Parathyroid adenoma (tissue), 2 donors: ENCODE data around the gene RPIA.
"Not testable (repeated sequence)": the region's sequence is repeated elsewhere in the genome, so short reads cannot be mapped to it uniquely, and the experiment has no call there.

Source experiments
- H2AFZ ChIP-seq: fragments of 300-600 bp; sonication (generic); one replicate; pipeline ENCODE4 v1.7.0; 2017; ENCODE audit warnings: antibody characterized with exemption, mild to moderate bottlenecking
- H3K27ac ChIP-seq: fragments of 300-600 bp; sonication (generic); one replicate; pipeline ENCODE4 v1.7.0; 2017
- H3K27me3 ChIP-seq: fragments of 300-600 bp; sonication (generic); one replicate; pipeline ENCODE4 v1.7.0; 2017; ENCODE audit warnings: low read length; ENCODE audit not compliant: control insufficient read depth, insufficient read depth
- H3K36me3 ChIP-seq: fragments of 300-600 bp; sonication (generic); one replicate; pipeline ENCODE4 v1.7.0; 2017; ENCODE audit warnings: low read length; ENCODE audit not compliant: control insufficient read depth, insufficient read depth
- H3K4me1 ChIP-seq: fragments of 300-600 bp; sonication (generic); one replicate; pipeline ENCODE4 v1.7.0; 2017; ENCODE audit warnings: control low read depth
- H3K4me2 ChIP-seq: fragments of 300-600 bp; sonication (generic); one replicate; pipeline ENCODE4 v1.7.0; 2017; ENCODE audit warnings: low read length
- H3K4me3 ChIP-seq: fragments of 300-600 bp; sonication (generic); one replicate; pipeline ENCODE4 v1.7.0; 2017; ENCODE audit warnings: low read depth, low read length
- H3K79me2 ChIP-seq: fragments of 300-600 bp; sonication (generic); one replicate; pipeline ENCODE4 v1.7.0; 2017; ENCODE audit warnings: control low read depth
- H3K9ac ChIP-seq: fragments of 300-600 bp; sonication (generic); one replicate; pipeline ENCODE4 v1.7.0; 2017; ENCODE audit warnings: mild to moderate bottlenecking
- H3K9me3 ChIP-seq: fragments of 300-600 bp; sonication (generic); one replicate; pipeline ENCODE4 v1.7.0; 2017; ENCODE audit warnings: low read length; ENCODE audit not compliant: control insufficient read depth
- TF ChIP-seq, protein P1 (sequence below): fragments of 300-600 bp; sonication (generic); IDR thresholded peaks from one replicate; pipeline ENCODE4 v1.7.0; 2017; ENCODE audit warnings: antibody characterized with exemption, mild to moderate bottlenecking
- donor health status: primary hyperparathyroidism.

Gene RPIA

DNA sequence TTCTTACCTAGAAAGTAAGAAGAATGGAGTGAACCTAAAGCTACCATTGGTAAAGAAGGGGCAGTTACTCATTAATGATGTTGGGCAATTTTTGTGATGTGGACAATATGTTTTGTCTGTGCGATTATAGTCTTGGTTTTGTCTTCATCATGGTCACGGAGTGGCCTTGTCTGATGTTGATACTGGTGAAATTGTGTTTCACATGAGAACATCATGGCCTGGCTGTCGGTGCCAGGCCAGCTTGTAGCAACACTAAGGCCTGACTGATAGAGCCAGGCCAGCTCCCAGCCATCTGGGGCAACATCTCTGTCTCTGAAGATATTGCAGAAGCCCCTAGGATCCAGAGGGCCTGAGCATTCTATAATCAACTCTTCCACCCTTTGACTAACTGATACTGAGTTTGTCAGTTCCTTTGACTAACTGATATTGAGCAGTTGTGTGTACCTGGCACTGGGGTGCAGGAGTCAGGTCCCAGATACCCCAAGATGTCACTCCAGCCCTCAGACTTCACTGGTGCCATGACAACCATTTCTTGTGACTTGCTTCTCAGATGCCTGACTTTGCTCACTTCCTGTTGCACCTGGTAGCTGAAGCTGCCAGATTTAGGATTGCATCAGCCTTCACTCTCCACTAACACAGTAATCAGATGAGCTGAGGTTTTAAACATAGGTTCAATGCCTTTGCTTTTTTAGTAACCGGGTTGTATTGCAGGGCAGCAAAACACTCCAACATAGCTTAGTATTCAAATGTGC, 62.5 kb downstream of the RPIA start:
- Histone ChIP-seq H3K27me3 (no peaks in the 10 kb centered on the region), H3K36me3 (no peaks in the 10 kb centered on the region), H3K79me2 (no peaks in the 10 kb centered on the region), H3K9ac (no peak overlapping the region), H3K4me2 (no peak overlapping the region), H2AFZ (no peak overlapping the region), H3K4me3 (no peak overlapping the region), H3K27ac (no peak overlapping the region), H3K4me1 (no peaks in the 10 kb centered on the region), H3K9me3 (no peaks in the 10 kb centered on the region)
- TF ChIP-seq, protein P1, sequence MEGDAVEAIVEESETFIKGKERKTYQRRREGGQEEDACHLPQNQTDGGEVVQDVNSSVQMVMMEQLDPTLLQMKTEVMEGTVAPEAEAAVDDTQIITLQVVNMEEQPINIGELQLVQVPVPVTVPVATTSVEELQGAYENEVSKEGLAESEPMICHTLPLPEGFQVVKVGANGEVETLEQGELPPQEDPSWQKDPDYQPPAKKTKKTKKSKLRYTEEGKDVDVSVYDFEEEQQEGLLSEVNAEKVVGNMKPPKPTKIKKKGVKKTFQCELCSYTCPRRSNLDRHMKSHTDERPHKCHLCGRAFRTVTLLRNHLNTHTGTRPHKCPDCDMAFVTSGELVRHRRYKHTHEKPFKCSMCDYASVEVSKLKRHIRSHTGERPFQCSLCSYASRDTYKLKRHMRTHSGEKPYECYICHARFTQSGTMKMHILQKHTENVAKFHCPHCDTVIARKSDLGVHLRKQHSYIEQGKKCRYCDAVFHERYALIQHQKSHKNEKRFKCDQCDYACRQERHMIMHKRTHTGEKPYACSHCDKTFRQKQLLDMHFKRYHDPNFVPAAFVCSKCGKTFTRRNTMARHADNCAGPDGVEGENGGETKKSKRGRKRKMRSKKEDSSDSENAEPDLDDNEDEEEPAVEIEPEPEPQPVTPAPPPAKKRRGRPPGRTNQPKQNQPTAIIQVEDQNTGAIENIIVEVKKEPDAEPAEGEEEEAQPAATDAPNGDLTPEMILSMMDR = no peak

DNA sequence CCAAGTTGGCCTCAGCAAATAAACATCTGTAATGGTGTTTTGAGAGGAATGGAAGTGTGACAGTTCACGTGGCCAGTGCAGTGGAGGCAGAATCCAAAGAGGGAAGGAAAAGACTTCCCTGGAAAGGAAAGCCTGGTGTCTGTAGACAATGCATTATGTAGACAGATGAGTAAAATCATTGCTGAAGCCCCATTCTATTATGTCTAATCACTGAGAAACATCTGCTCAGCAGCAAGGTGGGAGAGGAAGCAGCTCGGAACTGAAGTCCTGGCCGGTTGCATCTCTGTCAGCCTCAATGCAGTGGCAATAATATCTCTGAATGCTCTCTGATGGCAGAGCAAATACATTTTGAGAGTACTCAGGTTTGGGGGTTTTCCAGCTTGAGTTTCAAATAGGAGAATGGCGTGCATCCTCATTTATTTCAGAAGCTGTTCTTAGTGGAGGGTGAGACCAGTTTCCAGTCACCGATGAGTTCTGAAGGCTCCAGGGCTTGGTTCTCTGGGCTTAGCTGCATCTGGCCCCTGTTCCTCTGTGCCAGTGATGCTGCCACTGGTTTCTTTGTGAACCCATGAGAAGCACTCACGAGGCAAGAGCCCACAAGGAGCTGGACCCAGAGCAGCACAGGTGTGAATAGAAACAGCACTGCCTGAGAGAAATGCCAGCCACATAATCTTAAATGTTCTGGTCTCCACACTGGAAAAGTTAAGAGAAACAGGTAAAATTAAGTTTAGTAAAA, 63.3 kb downstream of the RPIA start:
- no peaks in the 10 kb centered on the region for H3K4me1 ChIP-seq
- H3K36me3 ChIP-seq = no peaks in the 10 kb centered on the region
- no peak overlapping the region for H3K27ac ChIP-seq
- no peak overlapping the region for H3K4me2 ChIP-seq
- H3K9ac ChIP-seq = no peak overlapping the region
- no peak overlapping the region for H2AFZ ChIP-seq
- TF ChIP-seq, protein P1 = no peak
- no peaks in the 10 kb centered on the region for H3K9me3 ChIP-seq
- H3K4me3 ChIP-seq = no peak overlapping the region
- H3K27me3 ChIP-seq = no peaks in the 10 kb centered on the region
- H3K79me2 ChIP-seq = no peaks in the 10 kb centered on the region

DNA sequence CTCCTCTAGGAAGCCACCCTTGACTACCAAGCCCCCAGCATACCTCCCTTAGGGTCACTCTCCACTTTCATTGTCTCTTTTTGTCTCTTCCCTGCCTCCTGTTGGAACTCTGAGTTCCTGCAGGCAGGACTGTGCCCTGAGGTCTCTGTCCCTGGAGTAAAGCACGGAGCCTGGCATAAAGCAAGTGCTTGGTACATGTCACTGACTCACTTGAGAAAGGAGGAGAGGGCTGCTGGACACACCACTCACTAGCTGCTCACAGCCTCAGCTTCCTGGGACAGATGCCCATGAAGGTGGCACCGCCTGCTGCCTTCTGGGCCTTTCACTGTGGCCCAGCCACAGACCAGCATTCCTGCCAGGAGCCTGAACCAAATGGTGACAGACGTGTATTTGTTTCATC, 64.4 kb downstream of the RPIA start:
- no peaks in the 10 kb centered on the region for H3K27me3 ChIP-seq
- no peaks in the 10 kb centered on the region for H3K4me1 ChIP-seq
- TF ChIP-seq, protein P1 = no peak
- no peak overlapping the region for H3K4me3 ChIP-seq
- H3K27ac ChIP-seq = no peak overlapping the region
- no peaks in the 10 kb centered on the region for H3K36me3 ChIP-seq
- no peaks in the 10 kb centered on the region for H3K79me2 ChIP-seq
- no peak overlapping the region for H3K4me2 ChIP-seq
- H2AFZ ChIP-seq = no peak overlapping the region
- no peaks in the 10 kb centered on the region for H3K9me3 ChIP-seq
- H3K9ac ChIP-seq = no peak overlapping the region

DNA sequence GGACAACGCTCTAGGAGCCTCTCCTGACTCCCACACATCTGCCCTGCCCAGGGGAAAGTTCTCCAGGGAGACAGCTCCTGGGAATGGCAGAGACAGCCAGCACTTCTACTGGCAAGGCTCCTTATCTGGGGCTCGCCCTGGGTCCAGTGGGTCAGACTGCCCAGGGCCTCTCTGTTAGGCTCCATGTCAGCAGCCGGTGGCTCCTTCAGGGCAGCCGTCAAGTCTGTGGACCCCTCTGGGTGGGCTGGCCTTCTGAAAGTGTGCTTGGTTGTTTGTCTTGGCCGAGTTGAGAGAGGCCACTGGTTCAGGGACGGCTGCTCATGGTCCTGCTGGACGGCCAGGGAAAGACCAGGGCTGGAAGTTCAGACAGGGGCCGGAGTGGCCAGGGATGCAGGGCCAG, 65.6 kb downstream of the RPIA start:
- Histone ChIP-seq H3K27ac (no peak overlapping the region), H3K4me2 (no peak overlapping the region), H3K27me3 (no peaks in the 10 kb centered on the region), H3K36me3 (no peaks in the 10 kb centered on the region), H3K4me1 (no peaks in the 10 kb centered on the region), H3K9me3 (no peaks in the 10 kb centered on the region), H3K79me2 (no peaks in the 10 kb centered on the region), H3K4me3 (no peak overlapping the region), H3K9ac (no peak overlapping the region), H2AFZ (no peak overlapping the region)
- TF ChIP-seq, protein P1 = no peak

DNA sequence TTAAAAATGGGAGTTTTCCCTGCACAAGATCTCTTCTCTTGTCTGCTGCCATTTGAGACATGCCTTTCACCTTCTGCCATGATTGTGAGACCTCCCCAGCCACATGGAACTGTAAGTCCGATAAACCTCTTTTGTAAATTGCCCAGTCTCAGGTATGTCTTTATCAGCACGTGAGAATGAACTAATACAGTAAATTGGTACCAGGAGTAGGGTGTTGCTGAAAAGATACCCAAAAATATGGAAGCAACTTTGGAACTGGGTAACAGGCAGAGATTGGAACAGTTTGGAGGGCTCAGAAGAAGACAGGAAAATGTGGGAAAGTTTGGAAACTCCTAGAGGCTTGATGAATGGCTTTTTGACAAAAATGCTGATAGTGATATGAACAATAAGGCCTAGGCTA, 67.2 kb downstream of the RPIA start:
- not testable (repeated sequence) for H3K27ac ChIP-seq, H2AFZ ChIP-seq, H3K4me2 ChIP-seq, H3K27me3 ChIP-seq, H3K9ac ChIP-seq, H3K9me3 ChIP-seq, H3K36me3 ChIP-seq, H3K4me3 ChIP-seq, H3K79me2 ChIP-seq, H3K4me1 ChIP-seq
